BJ (cell line): ENCODE results near the gene RPTN. TPM values are rescaled to one million over a fixed set of nuclear protein-coding genes. Genes with fewer than 3 reads are reported as not detected.

Experiments used
- CTCF ChIA-PET: fragments of 350-600 bp; formaldehyde crosslinking; extraction: SDS; loops from one replicate; lab custom pipeline; 2021; ENCODE audit warnings: antibody characterized with exemption, inconsistent platforms; lab: Yijun Ruan, JAX
- POLR2A ChIA-PET: fragments of 300-600 bp; sonication (Branson Sonifier 250); formaldehyde crosslinking; extraction: SDS; loops from one replicate; lab custom pipeline; 2021; ENCODE audit warnings: antibody characterized with exemption; lab: Charles Lee
- DNase-seq: peaks from one replicate; pipeline ENCODE4 v3.0.0-alpha.2; 2011; ENCODE audit warnings: low read depth
- H3K27me3 ChIP-seq: 2 replicates; pipeline ENCODE4 v1.6.0; 2011; ENCODE audit warnings: low read length; ENCODE audit not compliant: control insufficient read depth, insufficient read depth
- H3K36me3 ChIP-seq: 2 replicates; pipeline ENCODE4 v1.5.1; 2011; ENCODE audit warnings: low read length; ENCODE audit not compliant: control insufficient read depth, insufficient read depth
- H3K4me3 ChIP-seq: 2 replicates; pipeline ENCODE4 v1.5.1; 2011; ENCODE audit warnings: low read depth, mild to moderate bottlenecking, control low read depth, low read length
- polyA plus RNA-seq: library from polyadenylated mRNA; depleted of rRNA; stranded (reverse); fragments of >200 nt; gene quantifications from 2 replicates; pipeline ENCODE4 v1.2.3, GENCODE V29; 2011
- TF ChIP-seq, protein P1 (sequence below): IDR thresholded peaks from 2 replicates; pipeline ENCODE4 v1.5.1; 2011; ENCODE audit warnings: low read depth, mild to moderate bottlenecking, control low read depth, inconsistent platforms, low read length, moderate library complexity; ENCODE audit not compliant: insufficient read depth

RPTN gene
- polyA plus RNA-seq, 1 experiment = not detected

DNA sequence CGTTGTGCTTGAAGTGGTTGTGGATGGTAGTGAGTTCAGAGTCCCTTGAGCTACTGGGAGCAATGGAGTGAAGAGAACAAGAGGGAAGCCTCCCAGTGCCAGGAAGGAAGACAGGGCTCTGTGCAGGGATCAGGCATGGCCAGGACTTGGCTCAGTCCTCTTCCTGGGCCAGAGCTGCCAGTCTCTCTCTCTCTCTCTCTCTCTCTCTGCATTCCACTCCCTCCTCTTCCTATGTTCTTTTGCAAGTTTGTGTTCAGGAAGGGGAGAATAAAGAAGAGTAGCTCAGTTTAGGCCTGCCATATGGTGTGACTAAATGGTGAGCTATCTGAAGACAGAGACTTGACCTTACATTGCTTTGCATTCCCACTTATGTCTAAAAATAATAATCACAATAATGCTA is 20.5 kb upstream of the RPTN start:
- ChIA-PET CTCF (interaction anchor here (0.7 to 17.0 kb wide), 9 partner anchors 5 to 282 kb away, joined by 3 to 276 read pairs (median 5); no protein-coding TSS in a partner anchor), POLR2A (no interaction called here)
- Histone ChIP-seq H3K4me3 (no peak overlapping the region), H3K27me3 (no peaks in the 10 kb centered on the region), H3K36me3 (no peaks in the 10 kb centered on the region)
- TF ChIP-seq, protein P1, sequence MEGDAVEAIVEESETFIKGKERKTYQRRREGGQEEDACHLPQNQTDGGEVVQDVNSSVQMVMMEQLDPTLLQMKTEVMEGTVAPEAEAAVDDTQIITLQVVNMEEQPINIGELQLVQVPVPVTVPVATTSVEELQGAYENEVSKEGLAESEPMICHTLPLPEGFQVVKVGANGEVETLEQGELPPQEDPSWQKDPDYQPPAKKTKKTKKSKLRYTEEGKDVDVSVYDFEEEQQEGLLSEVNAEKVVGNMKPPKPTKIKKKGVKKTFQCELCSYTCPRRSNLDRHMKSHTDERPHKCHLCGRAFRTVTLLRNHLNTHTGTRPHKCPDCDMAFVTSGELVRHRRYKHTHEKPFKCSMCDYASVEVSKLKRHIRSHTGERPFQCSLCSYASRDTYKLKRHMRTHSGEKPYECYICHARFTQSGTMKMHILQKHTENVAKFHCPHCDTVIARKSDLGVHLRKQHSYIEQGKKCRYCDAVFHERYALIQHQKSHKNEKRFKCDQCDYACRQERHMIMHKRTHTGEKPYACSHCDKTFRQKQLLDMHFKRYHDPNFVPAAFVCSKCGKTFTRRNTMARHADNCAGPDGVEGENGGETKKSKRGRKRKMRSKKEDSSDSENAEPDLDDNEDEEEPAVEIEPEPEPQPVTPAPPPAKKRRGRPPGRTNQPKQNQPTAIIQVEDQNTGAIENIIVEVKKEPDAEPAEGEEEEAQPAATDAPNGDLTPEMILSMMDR = no peak
- no peak for DNase-seq

DNA sequence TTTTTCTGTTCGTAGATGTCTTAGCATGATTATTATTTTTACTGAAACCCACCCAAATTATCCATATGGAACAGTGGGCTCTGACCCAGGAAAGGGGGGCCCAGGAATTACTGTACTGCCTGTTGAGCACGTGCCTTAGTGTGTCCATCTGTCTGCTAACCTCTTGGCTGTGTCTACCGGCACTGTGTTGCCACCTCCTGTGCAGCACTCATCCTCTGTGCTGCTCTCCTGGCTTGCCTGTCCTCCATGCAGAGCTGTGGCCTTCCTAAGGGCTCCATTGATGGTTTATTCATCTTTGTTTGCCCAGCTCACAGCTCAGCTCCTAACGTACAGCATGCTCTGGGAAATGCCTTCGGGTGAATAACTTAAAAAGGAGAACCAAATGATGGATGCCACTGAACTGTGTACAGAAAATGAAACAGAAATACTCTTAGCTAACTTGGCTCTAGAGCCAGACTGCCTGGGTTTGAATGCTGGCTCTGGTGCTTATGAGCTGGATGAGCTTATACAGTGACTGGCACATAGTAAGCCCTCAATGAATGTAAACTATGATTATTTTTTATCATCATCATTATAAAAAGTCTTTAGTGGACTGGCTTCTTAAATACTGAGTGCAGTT is 11.4 kb upstream of the RPTN start:
- CTCF ChIA-PET = interaction anchor here (1.0 to 17.0 kb wide), 2 partner anchors 14 to 120 kb away, joined by 3 to 168 read pairs; no protein-coding TSS in a partner anchor
- H3K36me3 ChIP-seq = no peaks in the 10 kb centered on the region
- peaks cover 3% of the 10 kb centered on the region; the same call in 1 of the 2 replicates for H3K27me3 ChIP-seq
- no peak for DNase-seq
- no peak overlapping the region for H3K4me3 ChIP-seq
- TF ChIP-seq, protein P1 = no peak
- POLR2A ChIA-PET = no interaction called here

DNA sequence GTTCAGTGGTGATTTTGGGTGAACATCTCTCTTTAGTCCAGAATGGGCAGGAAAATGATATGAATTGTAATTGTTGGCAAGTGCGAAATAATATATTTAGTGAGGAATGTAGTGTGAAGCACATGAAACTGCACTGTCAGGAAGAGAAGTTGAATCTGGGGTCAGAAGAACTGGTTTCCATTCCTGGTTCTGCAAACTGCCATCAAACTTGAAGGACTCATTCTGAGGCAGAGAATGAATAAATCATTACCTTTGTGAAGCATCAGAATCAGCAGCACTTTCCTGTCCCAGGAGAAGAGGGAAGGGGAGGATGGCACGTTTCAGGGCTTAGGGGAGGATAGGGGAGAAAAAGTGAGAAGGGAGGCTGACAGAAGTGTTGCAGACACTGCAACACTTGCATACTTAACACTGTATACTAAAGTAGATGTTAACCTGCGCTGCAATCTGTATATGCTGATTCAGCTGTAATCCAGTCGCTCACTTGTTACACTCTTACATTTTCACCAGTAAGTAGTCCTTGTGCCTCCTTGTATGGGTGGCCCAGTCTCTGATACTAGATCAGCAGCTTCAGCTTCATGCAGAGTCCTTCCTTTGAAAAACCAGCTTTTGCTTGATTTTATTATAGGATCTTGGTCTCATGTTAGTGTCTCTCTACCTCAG is 10.5 kb upstream of the RPTN start:
- DNase-seq = no peak
- H3K4me3 ChIP-seq = no peak overlapping the region
- ChIA-PET CTCF (interaction anchor here (0.9 to 17.0 kb wide), 4 partner anchors 15 to 289 kb away, joined by 3 to 168 read pairs (median 4); no protein-coding TSS in a partner anchor), POLR2A (no interaction called here)
- H3K36me3 ChIP-seq = no peaks in the 10 kb centered on the region
- peaks cover 3% of the 10 kb centered on the region; the same call in 1 of the 2 replicates for H3K27me3 ChIP-seq
- TF ChIP-seq, protein P1 = no peak

DNA sequence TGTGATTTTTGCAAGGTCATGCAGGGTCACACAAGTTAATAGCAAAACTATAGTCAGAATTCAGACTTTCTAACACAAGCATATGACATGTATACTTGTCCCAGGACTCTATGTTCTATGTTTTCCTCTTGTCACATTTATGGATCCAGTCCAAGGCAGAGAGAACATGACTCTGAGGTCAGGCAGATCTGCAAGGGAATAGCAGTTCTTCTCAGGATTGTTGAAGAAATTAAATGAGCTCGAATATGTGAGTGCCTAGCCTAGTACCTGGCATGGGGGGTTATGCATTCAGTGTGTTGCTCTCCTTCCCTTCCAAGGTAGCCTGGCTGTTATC is 9.5 kb upstream of the RPTN start:
- POLR2A ChIA-PET = interaction anchor here (0.6 kb wide), 1 partner anchor 8 kb away, joined by 6 read pairs; no protein-coding TSS in a partner anchor
- CTCF ChIA-PET = interaction anchor here (0.9 to 17.0 kb wide), 3 partner anchors 16 to 290 kb away, joined by 4 to 168 read pairs (median 5); no protein-coding TSS in a partner anchor
- TF ChIP-seq, protein P1 = no peak
- Histone ChIP-seq H3K27me3 (peaks cover 3% of the 10 kb centered on the region; the same call in 1 of the 2 replicates), H3K4me3 (no peak overlapping the region), H3K36me3 (no peaks in the 10 kb centered on the region)
- no peak for DNase-seq

DNA sequence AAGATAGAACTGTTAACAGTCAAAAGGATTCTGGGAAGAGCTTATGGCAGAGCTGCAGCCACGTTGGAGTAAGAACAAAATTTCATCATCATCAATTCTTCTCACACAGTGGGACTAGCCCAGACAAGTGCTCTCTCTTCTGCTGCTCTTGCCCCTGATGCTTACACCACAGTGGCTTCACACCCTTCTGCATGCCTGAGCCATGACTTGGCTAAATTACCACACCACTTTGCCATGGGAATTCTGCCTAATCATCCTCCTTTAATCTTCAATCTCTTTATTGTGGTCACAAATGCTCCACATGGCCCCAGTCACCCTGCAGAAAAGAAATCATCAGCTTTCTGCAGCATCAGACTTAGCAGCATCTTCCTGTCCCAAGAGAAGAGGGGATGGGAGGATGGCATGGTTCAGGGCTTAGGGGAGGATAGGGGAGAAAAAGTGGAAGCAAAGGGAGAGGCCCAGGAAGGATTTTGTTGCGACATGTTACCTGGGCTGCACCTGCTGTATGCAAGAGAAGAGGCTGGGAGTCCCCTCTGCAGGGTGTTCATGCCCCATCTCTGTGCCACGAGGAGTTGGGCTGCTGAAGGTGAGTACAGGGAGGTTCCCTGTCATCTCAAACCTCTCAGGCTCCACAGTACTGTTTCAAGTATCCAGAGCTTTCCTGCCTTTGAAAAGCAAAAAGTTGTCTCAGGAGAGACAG is 9.0 kb upstream of the RPTN start:
- ChIA-PET CTCF (interaction anchor here (1.3 to 17.0 kb wide), 2 partner anchors 16 to 27 kb away, joined by 5 to 168 read pairs; no protein-coding TSS in a partner anchor), POLR2A (interaction anchor here (0.6 to 0.7 kb wide), 2 partner anchors 8 to 19 kb away, joined by 3 to 6 read pairs; no protein-coding TSS in a partner anchor)
- TF ChIP-seq, protein P1 = no peak
- peak; percentile 87 for DNase-seq
- Histone ChIP-seq H3K27me3 (peaks cover 3% of the 10 kb centered on the region; the same call in 1 of the 2 replicates), H3K36me3 (no peaks in the 10 kb centered on the region), H3K4me3 (no peak overlapping the region)
